WTC11 (cell line): ENCODE results near the gene MYCBP. TPM values are rescaled to one million over a fixed set of nuclear protein-coding genes. Genes with fewer than 3 reads are reported as not detected.

ENCODE experiments used
- ATAC-seq: fragments of 200-7000 bp; cut with Tn5 transposase; 2 replicates; pipeline ENCODE4 v1.10.0; 2021; ENCODE audit warnings: mild to moderate bottlenecking, moderate library complexity
- CTCF ChIA-PET: fragments of 300-600 bp; sonication (Branson Sonifier 250); formaldehyde crosslinking; loops from one replicate; lab custom pipeline; 2021; ENCODE audit warnings: antibody characterized with exemption; lab: Charles Lee
- POLR2A ChIA-PET: fragments of 350-600 bp; sonication (Branson Sonifier 250); formaldehyde crosslinking; loops from one replicate; lab custom pipeline; 2021; ENCODE audit warnings: antibody characterized with exemption; lab: Charles Lee
- DNase-seq: peaks from one replicate; pipeline ENCODE4 v3.0.0; 2021; ENCODE audit warnings: low spot score
- H3K27ac Mint-ChIP-seq: 2 replicates; pipeline ENCODE4 v1.8.0; 2021; ENCODE audit warnings: mixed read lengths
- H3K27me3 Mint-ChIP-seq: 2 replicates; pipeline ENCODE4 v1.8.0; 2021; ENCODE audit warnings: low read depth, mild to moderate bottlenecking, moderate library complexity, mixed read lengths
- H3K36me3 Mint-ChIP-seq: 2 replicates; pipeline ENCODE4 v1.8.0; 2021; ENCODE audit warnings: mixed read lengths
- H3K4me1 Mint-ChIP-seq: 2 replicates; pipeline ENCODE4 v1.8.0; 2022; ENCODE audit warnings: mixed read lengths
- H3K4me3 Mint-ChIP-seq: 2 replicates; pipeline ENCODE4 v1.8.0; 2021; ENCODE audit warnings: mild to moderate bottlenecking, moderate library complexity, mixed read lengths
- H3K9me3 Mint-ChIP-seq: 2 replicates; pipeline ENCODE4 v1.8.0; 2021; ENCODE audit warnings: mixed read lengths
- FOXK1 ChIP-seq: sonication (generic); formaldehyde crosslinking; IDR thresholded peaks from 2 replicates; pipeline ENCODE4 v1.8.0; 2022; ENCODE audit warnings: mild to moderate bottlenecking, moderate library complexity, missing genetic modification reagents
- GABPB1 ChIP-seq: sonication (generic); formaldehyde crosslinking; IDR thresholded peaks from 2 replicates; pipeline ENCODE4 v1.8.1; 2023; ENCODE audit warnings: mild to moderate bottlenecking, missing genetic modification reagents
- HMGA2 ChIP-seq: fragments of 250-450 bp; sonication (Bioruptor Pico); IDR thresholded peaks from 2 replicates; pipeline ENCODE4 v1.4.0; 2021; ENCODE audit warnings: mild to moderate bottlenecking, moderate library complexity
- MXD4 ChIP-seq: fragments of 250-450 bp; sonication (Bioruptor Pico); IDR thresholded peaks from 2 replicates; pipeline ENCODE4 v1.8.0; 2021; ENCODE audit warnings: mild to moderate bottlenecking, moderate library complexity, borderline replicate concordance
- NR2C2 ChIP-seq: sonication (generic); formaldehyde crosslinking; IDR thresholded peaks from 2 replicates; pipeline ENCODE4 v1.8.0; 2022; ENCODE audit warnings: mild to moderate bottlenecking, missing genetic modification reagents
- SOX15 ChIP-seq: fragments of 250-450 bp; sonication (Bioruptor Pico); IDR thresholded peaks from 2 replicates; pipeline ENCODE4 v1.9.0; 2021; ENCODE audit warnings: mild to moderate bottlenecking
- ZBTB21 ChIP-seq: sonication (generic); formaldehyde crosslinking; IDR thresholded peaks from 2 replicates; pipeline ENCODE4 v1.8.1; 2023; ENCODE audit warnings: mild to moderate bottlenecking, missing genetic modification reagents, borderline replicate concordance
- total RNA-seq: library from RNA; stranded (reverse); gene quantifications from 3 replicates; pipeline ENCODE4 v1.2.3, GENCODE V29; 2021
- TF ChIP-seq, protein P1 (sequence below): fragments of 200-600 bp; IDR thresholded peaks from 2 replicates; pipeline ENCODE4 v1.8.0; 2022; ENCODE audit warnings: antibody characterized with exemption
- TF ChIP-seq, protein P2 (sequence below): sonication (generic); formaldehyde crosslinking; IDR thresholded peaks from 2 replicates; pipeline ENCODE4 v1.8.1; 2023; ENCODE audit warnings: mild to moderate bottlenecking, moderate library complexity, missing genetic modification reagents
- TF ChIP-seq, protein P3 (sequence below): sonication (generic); formaldehyde crosslinking; IDR thresholded peaks from 2 replicates; pipeline ENCODE4 v1.8.0; 2023; ENCODE audit warnings: missing genetic modification reagents, mild to moderate bottlenecking, borderline replicate concordance
- TF ChIP-seq, protein P4 (sequence below): sonication (generic); formaldehyde crosslinking; IDR thresholded peaks from 2 replicates; pipeline ENCODE4 v1.8.0; 2022; ENCODE audit warnings: mild to moderate bottlenecking, missing genetic modification reagents
- TF ChIP-seq, protein P5 (sequence below): fragments of 250-450 bp; sonication (Bioruptor Pico); IDR thresholded peaks from 2 replicates; pipeline ENCODE4 v1.9.0; 2021; ENCODE audit warnings: mild to moderate bottlenecking, borderline replicate concordance
- TF ChIP-seq, protein P6 (sequence below): sonication (generic); formaldehyde crosslinking; IDR thresholded peaks from 2 replicates; pipeline ENCODE4 v1.8.0; 2022; ENCODE audit warnings: mild to moderate bottlenecking, missing genetic modification reagents

MYCBP gene
- total RNA-seq, 1 experiment from 2014 or later: 31.4 TPM

DNA sequence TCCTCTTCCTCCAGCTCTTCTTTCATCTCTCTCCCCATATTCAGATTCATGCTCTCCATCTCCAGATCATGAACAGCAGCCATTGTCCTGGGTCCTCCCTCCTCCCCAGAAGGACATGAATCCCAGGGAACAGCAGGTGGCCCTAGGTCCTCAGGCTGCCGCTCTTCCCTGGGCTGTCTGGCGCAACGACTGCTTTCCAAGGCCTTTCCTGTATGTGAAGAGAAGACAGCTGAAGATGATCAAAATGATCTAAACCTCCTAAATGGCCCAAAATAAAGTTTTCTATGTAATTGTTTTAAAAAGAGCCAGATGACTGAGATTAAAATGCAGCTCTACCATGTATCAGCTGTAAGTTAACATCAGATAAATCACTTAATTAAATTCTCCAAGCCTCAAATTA lies 46.0 kb upstream of the MYCBP start:
- ATAC-seq (no peak), DNase-seq (no peak)
- H3K27ac Mint-ChIP-seq: no peak overlapping the region
- H3K27me3 Mint-ChIP-seq: no peaks in the 10 kb centered on the region
- POLR2A ChIA-PET: interaction anchor here (0.5 kb wide), 1 partner anchor 819 kb away, joined by 3 read pairs; the partner anchor contains the start of gene PPIE
- no peak overlapping the region for H3K4me3 Mint-ChIP-seq
- H3K9me3 Mint-ChIP-seq: no peaks in the 10 kb centered on the region
- CTCF ChIA-PET: no interaction called here
- TF ChIP-seq, protein P1, sequence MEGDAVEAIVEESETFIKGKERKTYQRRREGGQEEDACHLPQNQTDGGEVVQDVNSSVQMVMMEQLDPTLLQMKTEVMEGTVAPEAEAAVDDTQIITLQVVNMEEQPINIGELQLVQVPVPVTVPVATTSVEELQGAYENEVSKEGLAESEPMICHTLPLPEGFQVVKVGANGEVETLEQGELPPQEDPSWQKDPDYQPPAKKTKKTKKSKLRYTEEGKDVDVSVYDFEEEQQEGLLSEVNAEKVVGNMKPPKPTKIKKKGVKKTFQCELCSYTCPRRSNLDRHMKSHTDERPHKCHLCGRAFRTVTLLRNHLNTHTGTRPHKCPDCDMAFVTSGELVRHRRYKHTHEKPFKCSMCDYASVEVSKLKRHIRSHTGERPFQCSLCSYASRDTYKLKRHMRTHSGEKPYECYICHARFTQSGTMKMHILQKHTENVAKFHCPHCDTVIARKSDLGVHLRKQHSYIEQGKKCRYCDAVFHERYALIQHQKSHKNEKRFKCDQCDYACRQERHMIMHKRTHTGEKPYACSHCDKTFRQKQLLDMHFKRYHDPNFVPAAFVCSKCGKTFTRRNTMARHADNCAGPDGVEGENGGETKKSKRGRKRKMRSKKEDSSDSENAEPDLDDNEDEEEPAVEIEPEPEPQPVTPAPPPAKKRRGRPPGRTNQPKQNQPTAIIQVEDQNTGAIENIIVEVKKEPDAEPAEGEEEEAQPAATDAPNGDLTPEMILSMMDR: no peak
- no peak for TF ChIP-seq FOXK1 (CRISPR knock-in tag)
- no peak for TF ChIP-seq HMGA2 (CRISPR knock-in tag)
- TF ChIP-seq, protein P2, sequence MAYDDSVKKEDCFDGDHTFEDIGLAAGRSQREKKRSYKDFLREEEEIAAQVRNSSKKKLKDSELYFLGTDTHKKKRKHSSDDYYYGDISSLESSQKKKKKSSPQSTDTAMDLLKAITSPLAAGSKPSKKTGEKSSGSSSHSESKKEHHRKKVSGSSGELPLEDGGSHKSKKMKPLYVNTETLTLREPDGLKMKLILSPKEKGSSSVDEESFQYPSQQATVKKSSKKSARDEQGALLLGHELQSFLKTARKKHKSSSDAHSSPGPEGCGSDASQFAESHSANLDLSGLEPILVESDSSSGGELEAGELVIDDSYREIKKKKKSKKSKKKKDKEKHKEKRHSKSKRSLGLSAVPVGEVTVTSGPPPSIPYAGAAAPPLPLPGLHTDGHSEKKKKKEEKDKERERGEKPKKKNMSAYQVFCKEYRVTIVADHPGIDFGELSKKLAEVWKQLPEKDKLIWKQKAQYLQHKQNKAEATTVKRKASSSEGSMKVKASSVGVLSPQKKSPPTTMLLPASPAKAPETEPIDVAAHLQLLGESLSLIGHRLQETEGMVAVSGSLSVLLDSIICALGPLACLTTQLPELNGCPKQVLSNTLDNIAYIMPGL (CRISPR knock-in tag): no peak
- TF ChIP-seq SOX15 (CRISPR knock-in tag): no peak
- TF ChIP-seq, protein P3, sequence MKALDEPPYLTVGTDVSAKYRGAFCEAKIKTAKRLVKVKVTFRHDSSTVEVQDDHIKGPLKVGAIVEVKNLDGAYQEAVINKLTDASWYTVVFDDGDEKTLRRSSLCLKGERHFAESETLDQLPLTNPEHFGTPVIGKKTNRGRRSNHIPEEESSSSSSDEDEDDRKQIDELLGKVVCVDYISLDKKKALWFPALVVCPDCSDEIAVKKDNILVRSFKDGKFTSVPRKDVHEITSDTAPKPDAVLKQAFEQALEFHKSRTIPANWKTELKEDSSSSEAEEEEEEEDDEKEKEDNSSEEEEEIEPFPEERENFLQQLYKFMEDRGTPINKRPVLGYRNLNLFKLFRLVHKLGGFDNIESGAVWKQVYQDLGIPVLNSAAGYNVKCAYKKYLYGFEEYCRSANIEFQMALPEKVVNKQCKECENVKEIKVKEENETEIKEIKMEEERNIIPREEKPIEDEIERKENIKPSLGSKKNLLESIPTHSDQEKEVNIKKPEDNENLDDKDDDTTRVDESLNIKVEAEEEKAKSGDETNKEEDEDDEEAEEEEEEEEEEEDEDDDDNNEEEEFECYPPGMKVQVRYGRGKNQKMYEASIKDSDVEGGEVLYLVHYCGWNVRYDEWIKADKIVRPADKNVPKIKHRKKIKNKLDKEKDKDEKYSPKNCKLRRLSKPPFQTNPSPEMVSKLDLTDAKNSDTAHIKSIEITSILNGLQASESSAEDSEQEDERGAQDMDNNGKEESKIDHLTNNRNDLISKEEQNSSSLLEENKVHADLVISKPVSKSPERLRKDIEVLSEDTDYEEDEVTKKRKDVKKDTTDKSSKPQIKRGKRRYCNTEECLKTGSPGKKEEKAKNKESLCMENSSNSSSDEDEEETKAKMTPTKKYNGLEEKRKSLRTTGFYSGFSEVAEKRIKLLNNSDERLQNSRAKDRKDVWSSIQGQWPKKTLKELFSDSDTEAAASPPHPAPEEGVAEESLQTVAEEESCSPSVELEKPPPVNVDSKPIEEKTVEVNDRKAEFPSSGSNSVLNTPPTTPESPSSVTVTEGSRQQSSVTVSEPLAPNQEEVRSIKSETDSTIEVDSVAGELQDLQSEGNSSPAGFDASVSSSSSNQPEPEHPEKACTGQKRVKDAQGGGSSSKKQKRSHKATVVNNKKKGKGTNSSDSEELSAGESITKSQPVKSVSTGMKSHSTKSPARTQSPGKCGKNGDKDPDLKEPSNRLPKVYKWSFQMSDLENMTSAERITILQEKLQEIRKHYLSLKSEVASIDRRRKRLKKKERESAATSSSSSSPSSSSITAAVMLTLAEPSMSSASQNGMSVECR (CRISPR knock-in tag): no peak
- no peak for TF ChIP-seq GABPB1 (CRISPR knock-in tag)
- no peak for TF ChIP-seq NR2C2 (CRISPR knock-in tag)
- H3K4me1 Mint-ChIP-seq: peaks cover 4% of the 10 kb centered on the region
- H3K36me3 Mint-ChIP-seq: no peaks in the 10 kb centered on the region

DNA sequence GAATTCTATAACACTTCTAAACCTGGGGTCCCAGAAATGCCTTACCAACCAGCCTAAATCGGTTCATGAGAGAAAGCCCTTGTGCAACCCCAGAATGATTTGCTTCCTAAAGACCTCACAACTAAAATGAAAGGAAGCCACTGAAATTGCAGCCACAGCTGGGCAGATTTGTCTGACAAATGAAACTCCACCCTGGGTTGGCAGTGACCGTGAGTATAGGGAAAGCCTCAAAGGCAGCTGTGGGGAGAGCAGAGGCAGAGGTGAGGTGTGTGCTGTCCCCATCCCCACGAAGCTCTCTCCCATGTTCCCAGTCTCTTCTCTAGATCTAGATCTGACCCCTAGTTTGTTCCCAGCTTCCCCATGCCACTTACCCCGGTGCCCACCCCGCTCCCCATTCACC lies 45.4 kb upstream of the MYCBP start:
- Mint-ChIP-seq H3K27ac (no peak overlapping the region), H3K36me3 (no peaks in the 10 kb centered on the region), H3K4me1 (peaks cover 4% of the 10 kb centered on the region), H3K4me3 (no peak overlapping the region), H3K27me3 (no peaks in the 10 kb centered on the region), H3K9me3 (no peaks in the 10 kb centered on the region)
- ATAC-seq: no peak
- CTCF ChIA-PET: no interaction called here
- no peak for DNase-seq
- POLR2A ChIA-PET: interaction anchor here (0.5 kb wide), 1 partner anchor 820 kb away, joined by 3 read pairs; the partner anchor contains the start of gene PPIE
- TF ChIP-seq, protein P4, sequence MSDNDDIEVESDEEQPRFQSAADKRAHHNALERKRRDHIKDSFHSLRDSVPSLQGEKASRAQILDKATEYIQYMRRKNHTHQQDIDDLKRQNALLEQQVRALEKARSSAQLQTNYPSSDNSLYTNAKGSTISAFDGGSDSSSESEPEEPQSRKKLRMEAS (CRISPR knock-in tag): no peak
- TF ChIP-seq ZBTB21 (CRISPR knock-in tag) (no peak), MXD4 (CRISPR knock-in tag) (no peak)
- TF ChIP-seq, protein P3 (CRISPR knock-in tag): no peak
- TF ChIP-seq, protein P5, sequence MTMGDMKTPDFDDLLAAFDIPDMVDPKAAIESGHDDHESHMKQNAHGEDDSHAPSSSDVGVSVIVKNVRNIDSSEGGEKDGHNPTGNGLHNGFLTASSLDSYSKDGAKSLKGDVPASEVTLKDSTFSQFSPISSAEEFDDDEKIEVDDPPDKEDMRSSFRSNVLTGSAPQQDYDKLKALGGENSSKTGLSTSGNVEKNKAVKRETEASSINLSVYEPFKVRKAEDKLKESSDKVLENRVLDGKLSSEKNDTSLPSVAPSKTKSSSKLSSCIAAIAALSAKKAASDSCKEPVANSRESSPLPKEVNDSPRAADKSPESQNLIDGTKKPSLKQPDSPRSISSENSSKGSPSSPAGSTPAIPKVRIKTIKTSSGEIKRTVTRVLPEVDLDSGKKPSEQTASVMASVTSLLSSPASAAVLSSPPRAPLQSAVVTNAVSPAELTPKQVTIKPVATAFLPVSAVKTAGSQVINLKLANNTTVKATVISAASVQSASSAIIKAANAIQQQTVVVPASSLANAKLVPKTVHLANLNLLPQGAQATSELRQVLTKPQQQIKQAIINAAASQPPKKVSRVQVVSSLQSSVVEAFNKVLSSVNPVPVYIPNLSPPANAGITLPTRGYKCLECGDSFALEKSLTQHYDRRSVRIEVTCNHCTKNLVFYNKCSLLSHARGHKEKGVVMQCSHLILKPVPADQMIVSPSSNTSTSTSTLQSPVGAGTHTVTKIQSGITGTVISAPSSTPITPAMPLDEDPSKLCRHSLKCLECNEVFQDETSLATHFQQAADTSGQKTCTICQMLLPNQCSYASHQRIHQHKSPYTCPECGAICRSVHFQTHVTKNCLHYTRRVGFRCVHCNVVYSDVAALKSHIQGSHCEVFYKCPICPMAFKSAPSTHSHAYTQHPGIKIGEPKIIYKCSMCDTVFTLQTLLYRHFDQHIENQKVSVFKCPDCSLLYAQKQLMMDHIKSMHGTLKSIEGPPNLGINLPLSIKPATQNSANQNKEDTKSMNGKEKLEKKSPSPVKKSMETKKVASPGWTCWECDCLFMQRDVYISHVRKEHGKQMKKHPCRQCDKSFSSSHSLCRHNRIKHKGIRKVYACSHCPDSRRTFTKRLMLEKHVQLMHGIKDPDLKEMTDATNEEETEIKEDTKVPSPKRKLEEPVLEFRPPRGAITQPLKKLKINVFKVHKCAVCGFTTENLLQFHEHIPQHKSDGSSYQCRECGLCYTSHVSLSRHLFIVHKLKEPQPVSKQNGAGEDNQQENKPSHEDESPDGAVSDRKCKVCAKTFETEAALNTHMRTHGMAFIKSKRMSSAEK (CRISPR knock-in tag): no peak
- TF ChIP-seq, protein P6, sequence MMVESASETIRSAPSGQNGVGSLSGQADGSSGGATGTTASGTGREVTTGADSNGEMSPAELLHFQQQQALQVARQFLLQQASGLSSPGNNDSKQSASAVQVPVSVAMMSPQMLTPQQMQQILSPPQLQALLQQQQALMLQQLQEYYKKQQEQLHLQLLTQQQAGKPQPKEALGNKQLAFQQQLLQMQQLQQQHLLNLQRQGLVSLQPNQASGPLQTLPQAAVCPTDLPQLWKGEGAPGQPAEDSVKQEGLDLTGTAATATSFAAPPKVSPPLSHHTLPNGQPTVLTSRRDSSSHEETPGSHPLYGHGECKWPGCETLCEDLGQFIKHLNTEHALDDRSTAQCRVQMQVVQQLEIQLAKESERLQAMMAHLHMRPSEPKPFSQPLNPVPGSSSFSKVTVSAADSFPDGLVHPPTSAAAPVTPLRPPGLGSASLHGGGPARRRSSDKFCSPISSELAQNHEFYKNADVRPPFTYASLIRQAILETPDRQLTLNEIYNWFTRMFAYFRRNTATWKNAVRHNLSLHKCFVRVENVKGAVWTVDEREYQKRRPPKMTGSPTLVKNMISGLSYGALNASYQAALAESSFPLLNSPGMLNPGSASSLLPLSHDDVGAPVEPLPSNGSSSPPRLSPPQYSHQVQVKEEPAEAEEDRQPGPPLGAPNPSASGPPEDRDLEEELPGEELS (CRISPR knock-in tag): no peak
